Activated CD8-positive, alpha-beta memory T cell treated with anti-CD3 and anti-CD28 coated beads for 36 hours (primary cell): ENCODE measurements around the gene BBOX1. TPM values are rescaled to one million over a fixed set of nuclear protein-coding genes. Genes with fewer than 3 reads are reported as not detected.

ENCODE experiments used
- CTCF ChIA-PET: fragments of 350-600 bp; sonication (Branson Sonifier 250); formaldehyde crosslinking; loops from one replicate; lab custom pipeline; 2021; ENCODE audit warnings: antibody characterized with exemption; lab: Charles Lee
- POLR2A ChIA-PET: fragments of 350-600 bp; sonication (Branson Sonifier 250); formaldehyde crosslinking; loops from one replicate; lab custom pipeline; 2021; ENCODE audit warnings: antibody characterized with exemption; lab: Charles Lee
- total RNA-seq, 2 experiments: library from RNA; stranded (reverse); gene quantifications; one replicate each; pipeline ENCODE4 v1.2.3, GENCODE V29; 2021

Gene BBOX1
- total RNA-seq, 2 experiments from 2014 or later = not detected

DNA sequence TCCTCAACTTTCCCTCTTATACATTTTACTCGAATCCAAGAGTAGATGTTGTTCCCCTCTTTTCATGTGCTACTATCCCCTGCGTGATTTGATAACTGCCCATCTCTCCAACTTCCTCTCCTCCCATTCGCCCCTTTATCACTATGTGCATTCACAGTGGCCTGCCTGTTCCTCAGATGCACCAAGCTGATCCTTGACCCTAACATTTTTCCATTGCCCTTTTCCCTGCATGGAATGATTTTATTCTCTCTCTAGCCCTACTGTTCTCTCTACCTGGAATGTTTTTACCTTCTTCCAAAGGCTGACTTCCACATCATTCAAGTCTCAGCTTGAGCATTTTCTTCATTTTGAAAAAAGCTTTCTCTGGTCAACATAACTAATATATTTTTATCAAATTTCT, 15.8 kb upstream of the BBOX1 start:
- CTCF ChIA-PET = no interaction called here
- POLR2A ChIA-PET = no interaction called here

DNA sequence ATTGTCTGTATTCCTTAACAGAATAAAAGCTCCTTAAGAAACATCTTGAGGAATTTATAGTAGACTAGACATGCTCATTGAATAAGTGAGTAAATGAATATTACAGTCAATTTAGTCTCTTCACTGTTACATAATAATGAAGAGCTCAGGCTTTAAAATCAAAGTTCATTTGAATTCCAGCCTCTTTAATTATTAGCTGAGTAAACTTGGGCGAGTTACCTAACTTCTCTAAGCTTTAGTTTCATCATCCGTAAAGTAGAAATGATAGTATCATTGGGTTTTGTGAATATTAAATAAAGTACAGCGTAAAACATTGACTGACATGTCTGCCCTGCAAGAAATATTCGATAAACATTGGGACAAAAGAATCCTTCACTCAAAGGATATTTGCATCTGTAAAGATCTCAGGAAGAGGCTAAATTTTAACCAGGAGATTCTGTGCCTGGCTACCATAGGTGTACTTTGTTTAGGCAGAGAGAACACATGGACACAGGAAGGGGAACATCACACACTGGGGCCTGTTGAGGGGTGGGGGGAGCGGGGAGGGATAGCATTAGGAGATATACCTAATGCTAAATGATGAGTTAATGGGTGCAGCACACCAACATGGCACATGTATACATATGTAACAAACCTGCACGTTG, 15.2 kb upstream of the BBOX1 start:
- POLR2A ChIA-PET = no interaction called here
- CTCF ChIA-PET = no interaction called here

- POLR2A ChIA-PET = no interaction called here
- CTCF ChIA-PET = no interaction called here
Observed at GRCh38 chr11:27025957-27026733, 14.5 kb upstream of the BBOX1 start.

DNA sequence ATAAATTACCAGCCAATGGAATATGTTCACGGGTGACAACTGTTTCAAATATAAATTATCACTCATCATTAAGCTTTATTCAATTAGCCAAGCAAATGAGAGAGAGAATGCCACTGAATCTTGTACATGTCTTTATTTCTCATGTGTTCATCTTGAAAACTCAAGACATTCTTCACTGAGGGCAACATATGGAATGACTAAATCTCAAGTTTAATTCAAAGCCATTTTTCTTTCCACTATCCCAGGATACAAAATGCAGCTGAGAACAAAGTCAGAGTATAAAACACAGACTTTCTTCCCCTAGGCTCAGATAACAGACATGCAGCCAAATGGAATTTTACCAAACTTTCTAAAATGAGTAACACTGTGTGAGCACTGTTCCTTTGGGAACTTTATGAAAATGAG, 12.1 kb upstream of the BBOX1 start:
- POLR2A ChIA-PET = interaction anchor here (0.7 kb wide), 1 partner anchor 13 kb away, joined by 3 read pairs; no protein-coding TSS in a partner anchor
- CTCF ChIA-PET = no interaction called here

GRCh38 chr11:27029966-27030365, 10.6 kb upstream of the BBOX1 start:
- CTCF ChIA-PET = no interaction called here
- POLR2A ChIA-PET = no interaction called here

- ChIA-PET CTCF (no interaction called here), POLR2A (no interaction called here)
Observed at GRCh38 chr11:27031754-27032153, 8.9 kb upstream of the BBOX1 start.

DNA sequence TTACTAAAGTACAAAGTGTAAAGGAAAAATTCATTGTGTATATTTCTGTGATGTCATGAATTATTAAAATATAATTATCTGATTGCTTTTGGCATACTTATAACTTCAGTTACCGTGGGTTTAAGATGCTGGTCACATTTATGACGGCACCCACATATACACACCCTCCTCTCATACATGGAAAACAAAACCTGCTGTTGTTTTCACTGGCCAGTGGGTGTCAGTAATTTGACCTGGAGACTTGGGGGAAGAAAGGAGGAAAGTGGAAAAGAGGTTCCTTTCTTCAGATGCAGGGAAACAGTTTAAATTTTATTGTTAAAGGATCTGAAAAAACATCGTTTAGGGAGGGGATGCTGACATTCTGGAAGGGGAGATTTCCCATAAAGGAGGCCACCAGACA, 742 bp upstream of the BBOX1 start:
- ChIA-PET POLR2A (no interaction called here), CTCF (no interaction called here)

DNA sequence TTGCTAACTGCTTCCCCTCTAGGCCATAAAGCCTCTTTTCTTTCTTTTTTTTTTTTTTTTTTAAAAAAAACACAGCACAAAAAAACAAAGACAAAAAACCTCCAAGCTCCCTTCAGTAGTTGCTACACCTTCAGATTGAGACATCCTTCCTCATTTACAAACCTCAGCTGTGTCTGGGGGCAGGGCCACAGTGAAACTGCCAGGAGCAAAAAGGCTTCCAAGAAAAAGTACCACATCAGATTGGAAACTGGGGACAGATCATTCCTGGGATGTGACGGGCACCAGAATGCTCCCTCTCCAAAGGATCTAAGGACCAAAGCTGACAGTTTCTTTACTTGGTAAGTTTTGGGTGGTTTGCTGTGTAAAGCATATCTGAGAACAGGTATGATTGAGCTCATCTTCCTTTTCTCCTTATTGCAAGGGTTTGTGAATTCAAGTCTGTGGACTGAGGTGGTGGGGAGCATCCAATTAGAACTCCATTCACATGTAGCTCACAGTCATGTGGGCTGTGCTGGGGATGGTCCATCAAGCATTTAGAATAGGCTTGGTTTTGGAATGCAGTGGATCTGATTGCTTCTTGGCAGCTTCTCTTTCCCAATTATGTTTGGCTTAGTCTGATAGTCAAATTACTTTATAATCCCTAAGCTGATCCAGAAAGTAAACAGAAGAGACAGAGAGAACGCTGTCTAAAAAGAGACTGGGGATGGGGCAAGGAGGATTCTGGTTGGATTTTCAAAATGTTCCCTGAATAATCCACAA, 705 bp downstream of the BBOX1 start:
- POLR2A ChIA-PET = no interaction called here
- CTCF ChIA-PET = interaction anchor here (0.7 kb wide), 1 partner anchor 46 kb away, joined by 3 read pairs; no protein-coding TSS in a partner anchor

GRCh38 chr11:27046956-27047355, 6.3 kb downstream of the BBOX1 start:
- ChIA-PET CTCF (no interaction called here), POLR2A (no interaction called here)

DNA sequence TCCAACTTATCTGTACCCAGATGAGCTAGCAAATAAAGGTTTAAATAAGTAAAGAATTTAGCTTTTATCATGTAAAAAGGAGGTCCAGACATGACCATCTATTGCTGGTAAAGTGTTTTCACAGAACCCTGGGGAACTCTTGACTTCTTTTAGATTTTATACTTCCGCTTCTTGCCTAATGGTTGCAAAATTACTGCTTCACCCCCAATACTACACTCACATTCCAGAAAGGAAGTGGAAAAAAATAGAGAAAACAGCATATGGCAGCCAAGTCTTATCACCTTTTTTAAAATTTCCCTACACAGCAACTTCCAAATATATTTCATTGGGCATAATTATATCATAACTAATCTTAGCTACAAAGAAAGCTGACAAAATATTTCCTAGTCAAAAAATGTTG, 12.1 kb downstream of the BBOX1 start:
- CTCF ChIA-PET = no interaction called here
- POLR2A ChIA-PET = no interaction called here

- ChIA-PET POLR2A (no interaction called here), CTCF (no interaction called here)
Observed at GRCh38 chr11:27055065-27055682, 14.6 kb downstream of the BBOX1 start.

DNA sequence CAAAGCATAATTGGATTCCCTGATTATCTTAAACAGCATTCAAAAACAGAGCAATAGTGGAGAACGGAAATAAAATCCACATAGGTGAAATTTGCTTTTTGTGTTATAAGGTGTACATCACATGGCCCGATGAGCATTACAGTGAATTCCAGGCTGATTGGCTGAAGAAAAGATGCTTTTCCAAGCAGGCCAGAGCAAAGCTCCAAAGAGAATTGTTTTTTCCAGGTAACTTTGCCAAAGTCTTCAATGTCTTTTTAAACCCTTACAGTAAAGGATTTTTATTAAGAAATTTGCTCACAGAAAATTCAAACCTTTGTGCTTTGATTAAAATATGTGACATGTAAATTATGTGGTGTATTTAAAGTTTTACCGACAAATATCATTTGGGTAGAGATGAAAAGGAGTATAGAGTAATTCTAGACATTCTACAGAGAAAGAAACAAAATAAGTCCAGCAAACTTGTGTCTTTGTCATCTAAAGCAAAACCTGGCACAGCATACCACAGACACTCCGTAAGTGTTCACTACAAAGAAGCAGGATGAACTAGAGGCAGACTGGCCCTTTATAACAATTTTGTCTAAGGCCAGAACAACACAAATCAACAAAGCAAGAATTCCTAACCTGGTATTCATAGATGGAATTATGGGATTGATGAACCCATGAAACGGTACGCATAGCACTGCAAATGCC, 16.6 kb downstream of the BBOX1 start:
- CTCF ChIA-PET = no interaction called here
- POLR2A ChIA-PET = no interaction called here

GRCh38 chr11:27058456-27058855, 17.8 kb downstream of the BBOX1 start:
- POLR2A ChIA-PET = no interaction called here
- CTCF ChIA-PET = no interaction called here

DNA sequence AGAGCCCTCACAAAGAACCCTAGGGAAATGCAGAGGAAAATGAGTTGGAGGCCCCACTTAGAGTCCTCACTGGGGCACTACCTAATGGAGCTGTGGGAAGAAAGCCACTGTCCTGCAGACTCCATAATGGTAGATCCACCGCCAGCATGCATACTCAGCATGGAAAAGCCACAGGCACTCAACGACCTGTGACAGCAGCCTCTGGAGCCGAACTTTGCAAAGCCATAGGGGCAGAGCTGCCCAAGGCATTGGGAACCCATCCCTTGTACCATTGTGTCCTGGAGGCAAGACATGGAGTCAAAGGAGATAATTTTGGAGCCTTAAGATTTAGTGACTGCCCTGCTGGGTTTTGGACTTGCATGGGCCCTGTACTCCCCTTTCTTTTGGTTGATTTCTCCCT, 18.8 kb downstream of the BBOX1 start:
- ChIA-PET CTCF (no interaction called here), POLR2A (no interaction called here)

GRCh38 chr11:27060816-27061460, 20.3 kb downstream of the BBOX1 start:
- ChIA-PET CTCF (no interaction called here), POLR2A (no interaction called here)

GRCh38 chr11:27061461-27061821, 20.8 kb downstream of the BBOX1 start:
- POLR2A ChIA-PET = no interaction called here
- CTCF ChIA-PET = no interaction called here

GRCh38 chr11:27064086-27064485, 23.5 kb downstream of the BBOX1 start:
- CTCF ChIA-PET = no interaction called here
- POLR2A ChIA-PET = no interaction called here

DNA sequence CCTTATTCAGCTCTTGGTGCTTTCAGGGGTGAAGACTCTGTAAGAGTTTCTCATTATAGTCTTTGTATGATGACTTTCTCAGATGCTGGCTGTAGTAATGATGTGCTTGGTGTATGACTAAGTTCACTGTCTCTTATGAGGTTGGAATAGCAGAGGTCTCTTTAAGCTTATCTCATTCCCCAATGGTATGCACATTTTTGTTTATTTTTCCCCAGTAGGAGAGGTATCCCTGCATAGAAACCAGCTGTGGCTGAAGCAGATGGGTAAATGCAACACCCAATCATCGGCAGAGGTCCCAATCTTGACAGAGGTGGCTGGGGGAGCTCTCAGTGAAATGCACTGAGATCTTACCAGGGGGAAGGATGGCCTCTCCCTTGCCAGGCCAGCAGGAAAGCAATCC, 34.6 kb downstream of the BBOX1 start:
- ChIA-PET POLR2A (no interaction called here), CTCF (no interaction called here)

DNA sequence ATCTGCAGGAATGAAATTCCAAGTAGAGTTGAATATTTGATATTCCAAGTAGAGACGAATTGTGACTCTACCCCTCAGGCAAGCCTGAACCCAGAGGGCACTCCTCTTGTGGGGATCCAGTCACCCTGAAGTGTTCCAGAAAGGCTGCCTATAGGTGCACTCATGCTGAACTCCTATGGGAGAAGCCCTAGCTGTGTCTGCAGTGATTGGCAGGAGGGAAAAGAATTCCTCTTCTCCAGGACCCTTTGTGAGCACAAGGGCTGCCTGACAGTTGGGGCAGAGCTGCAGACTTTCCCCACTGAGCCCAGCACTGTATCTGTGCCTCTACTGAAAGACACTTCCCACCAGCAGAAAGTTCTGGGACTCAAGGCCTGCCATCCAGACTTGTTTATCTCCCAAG, 35.0 kb downstream of the BBOX1 start:
- ChIA-PET CTCF (no interaction called here), POLR2A (no interaction called here)
